HepG2 (cell line): ENCODE data around the gene IL6R.

Experiments
- CEBPB ChIP-seq: IDR thresholded peaks from 2 replicates; pipeline ENCODE4 v1.6.1; 2011; ENCODE audit warnings: low read depth, low read length, improper control_type of control experiment, borderline replicate concordance
- HNF4A ChIP-seq: sonication (generic); formaldehyde crosslinking; IDR thresholded peaks from 2 replicates; pipeline ENCODE4 v1.4.0; 2020; ENCODE audit warnings: missing genetic modification reagents
- NFYB ChIP-seq: sonication (generic); formaldehyde crosslinking; IDR thresholded peaks from 2 replicates; pipeline ENCODE4 v1.4.0; 2020; ENCODE audit warnings: missing genetic modification reagents
- ONECUT2 ChIP-seq: sonication (generic); formaldehyde crosslinking; IDR thresholded peaks from 2 replicates; pipeline ENCODE4 v1.4.0; 2020; ENCODE audit warnings: missing genetic modification reagents
- POLR2A ChIP-seq, 2 experiments: IDR thresholded peaks; 2 replicates each; pipeline ENCODE4 v1.6.1; 2011; ENCODE audit warnings: low read depth in 2 of 2, low read length in 2 of 2, mild to moderate bottlenecking in 1 of 2, moderate library complexity in 1 of 2; ENCODE audit not compliant: insufficient read depth in 1 of 2
- POLR2AphosphoS5 ChIP-seq: IDR thresholded peaks from 2 replicates; pipeline ENCODE4 v1.6.1; 2012; ENCODE audit warnings: low read depth, low read length
- RFX3 ChIP-seq: IDR thresholded peaks from 2 replicates; pipeline ENCODE4 v1.6.1; 2016; ENCODE audit warnings: missing biosample characterization, missing genetic modification reagents
- SMAD1 ChIP-seq: sonication (generic); formaldehyde crosslinking; IDR thresholded peaks from 2 replicates; pipeline ENCODE4 v1.4.0; 2020; ENCODE audit warnings: missing genetic modification reagents, low read depth, mild to moderate bottlenecking, borderline replicate concordance
- TCF7L2 ChIP-seq: IDR thresholded peaks from 2 replicates; pipeline ENCODE4 v1.6.1; 2011; ENCODE audit warnings: mild to moderate bottlenecking, low read depth, low read length, moderate library complexity
- ZBTB43 ChIP-seq: sonication (generic); formaldehyde crosslinking; conservative IDR thresholded peaks from 2 replicates; pipeline ENCODE4 v1.4.0; 2020; ENCODE audit warnings: missing genetic modification reagents
- ZNF609 ChIP-seq: sonication (generic); formaldehyde crosslinking; IDR thresholded peaks from 2 replicates; pipeline ENCODE4 v1.4.0; 2020; ENCODE audit warnings: mild to moderate bottlenecking, missing genetic modification reagents, borderline replicate concordance

- TF ChIP-seq ZBTB43 (CRISPR knock-in tag) (no peak), TCF7L2 (no peak), POLR2AphosphoS5 (no peak), NFYB (no peak), POLR2A (IDR thresholded peaks at IDR 0.05; ENCODE audit: insufficient read depth in 1 of 2, low read depth in 2 of 2, low read length in 2 of 2) (no peak), HNF4A (CRISPR knock-in tag) (no peak), SMAD1 (CRISPR knock-in tag) (no peak), ZNF609 (CRISPR knock-in tag) (no peak), RFX3 (no peak), ONECUT2 (CRISPR knock-in tag) (no peak), CEBPB (no peak)
Measured at GRCh38 chr1:154471304-154471703, 66.2 kb downstream of the IL6R start.
